Stimulated activated CD4-positive, alpha-beta T cell treated with anti-CD3 and anti-CD28 coated beads, Interleukin-12 subunit alpha, Interleukin-12 subunit beta, amount 100 ng/mL, for 48 hours (primary cell): ENCODE results near the gene NXPE1.
"Not testable (repeated sequence)": the region's sequence is repeated elsewhere in the genome, so short reads cannot be mapped to it uniquely, and the experiment has no call there.

Experiments used
- DNase-seq, 3 donors: peaks; one replicate each; pipeline ENCODE4 v3.0.0-alpha.2; 2020; ENCODE audit warnings: low read depth in 2 of 3, low spot score in 1 of 3

NXPE1 gene

DNA sequence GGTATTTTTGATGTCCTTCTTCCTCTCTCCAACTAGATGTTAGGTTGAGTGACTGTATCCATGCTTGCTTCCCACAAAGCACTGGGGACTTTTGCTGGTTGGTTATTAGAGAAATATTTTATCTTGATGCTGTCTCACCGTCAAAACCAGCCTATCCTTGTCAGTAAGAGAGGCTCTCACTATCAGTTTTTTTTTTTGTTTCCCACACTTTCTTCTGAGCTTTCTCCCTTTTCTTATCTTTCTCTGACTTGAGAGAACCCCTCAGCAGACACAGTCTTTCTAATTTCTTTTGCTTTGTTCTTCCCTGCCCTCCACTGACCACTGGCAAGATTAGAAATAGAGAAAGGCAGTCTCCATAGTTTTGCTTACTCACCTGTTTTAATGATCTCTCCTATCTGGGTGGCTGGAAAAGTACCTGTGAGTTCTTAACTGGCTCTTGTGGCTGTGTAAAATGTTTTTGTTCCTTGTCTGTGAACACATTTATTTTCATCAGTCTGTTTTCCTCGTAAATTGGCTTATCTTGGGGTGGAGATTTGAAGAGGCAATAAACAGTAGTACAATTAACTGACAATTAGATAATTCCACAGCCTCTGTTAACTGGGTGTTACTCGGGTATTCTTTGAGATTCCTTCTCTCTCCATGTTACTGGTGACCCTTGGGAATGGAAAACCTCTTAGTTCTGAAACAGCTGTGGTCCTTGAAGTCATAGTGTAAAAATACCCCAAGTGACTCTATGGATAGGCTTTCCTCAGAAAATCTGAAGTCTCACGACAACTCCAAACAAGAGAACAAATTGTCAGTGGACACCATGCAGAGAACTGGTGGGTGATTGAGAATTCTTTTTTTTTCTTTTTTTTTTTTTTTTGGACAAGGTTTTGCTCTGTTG lies at the start of gene NXPE1:
NXPE1 (minus strand) TSS at position 457 of the 886 bp plus-strand sequence. CDS start 8,680 bp downstream, outside the sequence.
- no peak for DNase-seq

DNA sequence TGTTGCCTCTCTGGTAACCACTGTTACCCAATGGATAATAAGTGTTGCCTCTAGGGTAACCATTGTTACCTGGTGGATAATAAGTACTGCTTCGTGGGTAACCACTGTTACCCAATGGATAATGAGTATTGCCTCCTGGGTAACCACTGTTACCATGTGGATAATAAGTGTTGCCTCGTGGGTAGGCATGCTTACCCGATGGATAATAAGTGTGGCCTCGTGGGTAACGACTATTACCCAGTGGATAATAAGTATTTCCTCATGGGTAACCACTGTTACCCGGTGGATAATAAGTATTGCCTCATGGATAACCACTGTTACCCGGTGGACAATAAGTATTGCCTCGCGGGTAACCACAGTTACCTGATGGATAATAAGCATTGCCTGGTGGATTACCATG lies 49.7 kb upstream of the NXPE1 start:
- DNase-seq, result no peak

DNA sequence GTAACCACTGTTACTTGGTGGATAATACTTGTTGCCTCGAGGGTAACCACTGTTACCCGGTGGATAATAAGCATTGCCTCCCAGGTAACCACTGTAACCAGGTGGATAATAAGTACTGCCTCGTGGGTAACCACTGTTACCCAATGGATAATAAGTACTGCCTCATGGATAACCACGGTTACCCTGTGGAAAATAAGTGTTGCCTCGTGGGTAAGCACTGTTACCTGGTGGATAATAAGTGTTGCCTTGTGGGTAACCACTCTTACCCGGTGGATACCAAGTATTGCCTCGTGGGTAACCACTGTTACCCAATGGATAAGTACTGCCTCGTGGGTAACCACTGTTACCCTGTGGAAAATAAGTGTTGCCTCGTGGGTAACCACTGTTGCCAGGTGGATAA lies 48.9 kb upstream of the NXPE1 start:
- DNase-seq, result not testable (repeated sequence)

DNA sequence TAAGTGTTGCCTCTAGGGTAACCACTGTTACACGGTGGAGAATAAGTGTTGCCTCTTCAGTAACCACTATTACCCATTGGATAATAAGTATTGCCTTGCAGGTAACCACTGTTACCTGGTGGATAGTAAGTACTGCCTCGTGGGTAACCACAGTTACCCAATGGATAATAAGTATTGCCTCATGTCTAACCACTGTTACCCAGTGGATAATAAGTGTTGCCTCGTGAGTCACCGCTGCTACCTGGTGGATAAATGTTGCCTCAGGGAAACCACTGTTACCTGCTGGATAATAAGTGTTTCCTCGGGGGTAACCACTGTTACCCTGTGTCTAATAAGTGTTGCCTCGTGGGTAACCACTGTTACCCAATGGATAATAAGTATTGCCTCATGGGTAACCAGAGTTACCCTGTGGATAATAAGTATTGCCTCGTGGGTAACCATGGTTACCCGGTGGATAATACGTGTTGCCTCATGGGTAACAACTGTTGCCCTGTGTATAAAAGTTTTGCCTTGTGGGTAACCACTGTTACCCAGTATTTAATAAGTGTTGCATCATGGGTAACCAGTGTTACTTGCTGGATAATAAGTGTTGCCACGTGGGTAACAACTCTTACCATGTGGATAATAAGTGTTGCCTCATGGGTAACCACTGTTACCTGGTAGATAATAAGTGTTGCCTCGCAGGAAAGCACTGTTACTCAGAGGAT lies 48.2 kb upstream of the NXPE1 start:
- no peak for DNase-seq

DNA sequence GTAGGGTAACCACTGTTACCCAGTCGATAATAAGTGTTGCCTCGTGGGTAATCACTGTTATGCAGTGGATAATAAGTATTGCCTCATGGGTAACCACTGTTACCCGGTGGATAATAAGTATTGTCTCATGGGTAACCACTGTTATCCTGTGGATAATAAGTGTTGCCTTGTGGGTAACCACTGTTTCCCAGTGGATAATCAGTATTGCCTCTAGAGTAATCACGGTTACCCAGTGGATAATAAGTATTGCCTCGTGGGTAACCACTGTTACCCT lies 47.1 kb upstream of the NXPE1 start:
- not testable (repeated sequence) for DNase-seq

DNA sequence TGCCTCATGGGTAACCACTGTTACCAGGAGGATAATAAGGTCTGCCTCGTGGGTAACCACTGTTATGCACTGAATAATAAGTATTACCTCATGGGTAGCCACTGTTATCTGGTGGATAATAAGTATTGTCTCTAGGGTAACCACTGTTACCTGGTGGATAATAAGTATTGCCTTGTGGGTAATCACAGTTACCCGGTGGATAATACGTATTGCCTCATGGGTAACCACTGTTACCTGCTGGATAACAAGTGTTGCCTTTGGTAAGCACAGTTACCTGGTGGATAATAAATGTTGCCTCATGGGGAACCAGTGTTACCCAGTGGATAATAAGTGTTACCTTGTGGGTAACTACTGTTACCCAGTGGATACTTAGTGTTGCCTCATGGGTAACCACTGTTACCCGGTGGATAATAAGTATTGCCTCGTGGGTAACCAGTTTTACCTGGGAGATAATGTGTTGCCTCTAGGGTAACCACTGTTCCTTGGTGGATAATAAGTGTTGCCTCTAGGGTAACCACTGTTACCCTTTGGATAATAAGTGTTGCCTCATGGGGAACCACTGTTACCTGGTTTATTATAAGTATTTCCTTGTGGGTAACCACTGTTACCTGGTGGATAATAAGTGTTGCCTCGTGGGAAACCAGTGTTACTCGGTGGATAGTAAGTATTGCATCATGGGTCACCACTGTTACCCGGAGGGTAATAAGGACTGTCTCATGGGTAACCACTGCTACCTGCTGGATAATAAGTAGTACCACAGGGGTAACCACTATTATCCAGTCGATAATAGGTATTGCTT lies 46.5 kb upstream of the NXPE1 start:
- DNase-seq, result no peak

DNA sequence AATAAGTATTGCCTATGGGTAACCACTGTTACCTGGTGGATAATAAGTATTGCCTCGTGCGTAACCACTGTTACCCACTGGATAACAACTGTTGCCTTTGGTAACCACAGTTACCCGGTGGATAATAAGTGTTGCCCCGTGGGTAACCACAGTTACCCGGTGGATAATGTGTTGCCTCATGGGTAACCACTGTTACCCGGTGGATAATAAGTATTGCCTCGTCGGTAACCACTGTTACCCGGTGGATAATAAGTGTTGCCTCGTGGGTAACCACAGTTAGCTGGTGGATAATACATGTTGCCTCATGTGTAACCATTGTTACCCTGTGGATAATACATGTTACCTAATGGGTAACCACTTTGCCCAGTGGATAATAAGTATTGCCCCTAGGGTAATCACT lies 45.7 kb upstream of the NXPE1 start:
- no peak for DNase-seq

DNA sequence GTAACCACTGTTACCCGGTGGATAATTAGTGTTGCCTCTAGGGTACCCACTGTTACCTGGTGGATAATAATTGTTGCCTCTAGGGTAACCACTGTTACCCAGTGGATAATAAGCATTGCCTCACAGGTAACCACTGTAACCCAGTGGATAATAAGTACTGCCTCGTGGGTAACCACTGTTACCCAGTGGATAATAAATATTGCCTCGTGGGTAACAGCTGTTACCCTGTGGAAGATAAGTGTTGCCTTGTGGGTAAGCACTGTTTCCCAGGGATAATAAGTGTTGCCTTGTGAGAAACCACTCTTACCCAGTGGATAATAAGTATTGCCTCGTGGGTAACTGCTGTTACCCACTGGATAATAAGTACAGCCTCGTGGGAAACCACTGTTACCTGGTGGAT lies 45.2 kb upstream of the NXPE1 start:
- no peak for DNase-seq

DNA sequence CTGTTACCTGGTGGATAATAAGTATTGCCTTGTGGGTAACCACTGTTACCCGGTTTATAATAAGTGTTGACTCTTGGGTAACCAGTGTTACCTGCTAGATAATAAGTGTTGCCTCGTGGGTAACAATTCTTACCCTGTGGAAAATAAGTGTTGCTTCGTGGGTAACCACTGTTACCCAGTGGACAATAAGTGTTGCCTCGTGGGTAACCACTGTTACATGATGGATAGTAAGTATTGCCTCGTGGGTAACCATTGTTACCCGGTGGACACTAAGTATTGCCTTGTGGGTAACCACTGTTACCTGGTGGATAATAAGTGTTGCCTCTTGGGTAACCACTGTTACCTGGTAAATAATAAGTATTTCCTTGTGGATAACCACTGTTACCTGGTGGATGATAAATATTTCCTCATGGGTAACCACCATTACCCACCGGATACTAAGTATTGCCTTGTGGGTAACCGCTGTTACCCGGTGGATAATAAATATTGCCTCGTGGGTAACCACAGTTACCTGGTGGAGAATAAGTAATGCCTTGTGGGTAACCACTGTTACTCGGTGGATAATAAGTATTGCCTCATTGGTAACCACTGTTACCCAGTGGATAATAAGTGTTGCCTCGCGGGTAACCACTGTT lies 44.6 kb upstream of the NXPE1 start:
- no peak for DNase-seq

DNA sequence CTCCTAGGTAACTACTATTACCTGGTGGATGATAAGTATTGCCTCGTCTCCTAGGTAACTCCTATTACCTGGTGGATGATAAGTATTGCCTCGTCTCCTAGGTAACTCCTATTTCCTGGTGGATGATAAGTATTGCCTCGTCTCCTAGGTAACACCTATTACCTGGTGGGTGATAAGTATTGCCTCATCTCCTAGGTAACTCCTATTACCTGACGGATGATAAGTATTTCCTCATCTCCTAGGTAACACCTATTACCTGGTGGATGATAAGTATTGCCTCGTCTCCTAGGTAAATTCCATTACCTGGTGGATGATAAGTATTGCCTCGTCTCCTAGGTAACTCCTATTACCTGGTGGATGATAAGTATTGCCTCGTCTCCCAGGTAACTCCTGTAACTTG lies 43.5 kb upstream of the NXPE1 start:
- not testable (repeated sequence) for DNase-seq

DNA sequence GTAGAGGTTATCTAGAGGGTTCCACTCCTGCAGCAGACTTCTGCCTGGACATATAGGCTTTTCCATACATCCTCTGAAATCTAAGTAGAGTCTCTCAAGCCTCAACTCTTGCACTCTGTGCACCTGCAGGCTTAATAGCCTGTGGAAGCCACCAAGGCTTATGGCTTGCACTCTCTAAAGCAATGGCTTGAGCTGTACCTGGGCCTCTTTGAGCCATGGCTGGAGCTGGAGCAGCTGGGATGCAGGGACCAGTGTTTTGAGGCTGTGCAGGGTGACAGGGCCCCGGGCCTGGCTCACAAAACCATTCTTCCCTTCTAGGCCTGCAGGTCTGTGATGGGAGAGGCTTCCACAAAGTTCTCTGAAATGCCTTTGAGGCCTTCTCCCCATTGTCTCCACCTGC lies 38.8 kb upstream of the NXPE1 start:
- no peak for DNase-seq

DNA sequence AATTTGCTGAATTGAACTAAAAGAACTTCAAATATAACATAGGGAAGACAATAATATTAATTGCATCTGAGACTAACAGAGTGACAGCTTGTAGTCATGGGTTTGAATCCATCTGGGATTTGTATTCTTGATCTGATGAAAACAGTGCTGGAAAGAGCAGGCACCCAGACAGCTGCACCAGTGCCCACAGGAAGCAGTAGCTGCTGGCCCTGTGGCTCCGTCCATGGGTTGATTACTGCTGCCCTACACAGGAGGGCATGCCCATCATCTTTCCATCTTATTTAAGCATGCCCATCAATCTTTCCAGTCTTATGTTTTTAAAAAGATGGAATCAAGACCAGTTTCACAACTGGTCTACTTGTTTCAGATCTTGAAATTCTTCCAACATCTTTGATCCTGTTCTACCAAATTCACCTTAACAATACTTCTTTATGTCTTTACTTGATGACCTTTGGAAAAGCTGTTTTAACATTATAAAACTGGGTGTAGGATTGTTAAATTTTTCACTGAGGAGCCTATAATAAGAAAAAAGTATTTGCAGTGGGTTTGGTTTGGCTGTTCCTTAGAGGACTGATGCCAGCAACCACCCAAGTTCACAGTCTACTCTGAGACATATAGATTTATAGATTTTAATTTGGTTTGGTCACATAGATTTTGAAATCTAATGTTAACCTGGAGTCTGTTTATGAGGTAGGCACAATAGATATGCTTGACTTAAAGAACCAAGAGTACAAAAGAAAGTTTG lies 36.7 kb upstream of the NXPE1 start:
- DNase-seq, result no peak

DNA sequence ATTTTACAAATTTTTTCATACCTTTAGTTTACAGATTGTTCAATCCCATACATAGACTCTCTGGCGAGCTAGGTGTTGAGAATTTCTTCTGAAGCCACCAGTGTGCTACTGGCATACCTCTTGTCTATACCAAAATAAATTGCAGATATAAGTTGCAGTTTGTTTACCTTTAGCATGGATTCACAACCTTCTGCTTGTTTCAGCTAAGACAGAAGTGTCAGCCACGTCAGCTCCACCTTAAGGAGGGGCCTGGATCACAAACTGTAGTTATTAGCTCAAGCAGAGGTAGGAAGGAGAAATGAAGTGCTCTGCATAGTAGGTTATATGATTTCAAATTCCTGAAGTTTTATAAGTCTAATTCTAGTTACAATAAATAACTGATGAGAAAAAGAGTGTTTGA lies 35.9 kb upstream of the NXPE1 start, which contains the start of gene NXPE4:
NXPE4 (minus strand) TSS at position 216 of the 400 bp plus-strand sequence. CDS start 1,027 bp downstream, outside the sequence.
- DNase-seq, result no peak

DNA sequence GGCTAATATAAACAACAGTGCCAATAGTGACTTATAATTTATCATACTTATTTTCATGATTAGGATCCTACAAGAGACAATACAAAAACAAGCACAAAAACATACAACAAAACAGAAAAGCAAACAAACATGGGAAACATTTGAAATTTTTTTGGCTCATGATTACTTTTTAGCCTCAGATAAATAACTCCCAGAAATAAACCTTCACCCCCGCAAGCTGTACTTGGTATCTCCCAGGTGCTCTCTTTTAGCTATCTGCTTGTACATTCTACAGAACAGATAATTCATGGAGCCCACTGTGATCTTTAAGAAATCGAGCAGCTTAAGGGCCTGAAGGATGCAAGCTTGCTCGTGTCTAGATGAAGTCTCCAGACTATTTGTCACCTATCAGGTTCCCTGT lies 35.0 kb upstream of the NXPE1 start:
- no peak for DNase-seq

DNA sequence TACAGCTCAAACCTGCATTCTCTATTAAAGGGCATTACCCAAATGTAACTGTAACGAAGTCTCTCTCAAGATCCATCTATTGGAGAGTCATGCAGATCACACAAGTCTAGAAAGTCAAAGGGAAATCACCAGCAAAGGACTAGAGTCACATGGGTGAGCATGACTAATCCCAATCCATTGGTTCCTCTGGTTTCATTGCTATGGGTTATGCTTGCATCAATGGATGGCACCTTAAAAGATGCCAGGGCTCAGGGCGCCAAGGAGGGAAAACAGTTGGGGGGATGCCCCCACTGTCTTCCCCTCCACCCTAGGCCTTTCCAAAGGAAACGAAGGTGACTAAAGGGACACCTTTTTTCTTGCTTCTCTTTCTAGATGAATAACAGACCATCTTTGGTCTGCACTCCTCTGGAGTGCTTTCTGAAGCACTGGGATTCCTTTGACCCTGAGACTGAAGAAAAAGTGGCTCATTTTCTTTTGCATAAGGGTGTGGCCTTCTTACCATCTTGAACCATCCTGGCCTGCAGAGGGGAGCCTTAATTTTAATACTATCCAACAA lies 27.8 kb upstream of the NXPE1 start:
- DNase-seq, result no peak

DNA sequence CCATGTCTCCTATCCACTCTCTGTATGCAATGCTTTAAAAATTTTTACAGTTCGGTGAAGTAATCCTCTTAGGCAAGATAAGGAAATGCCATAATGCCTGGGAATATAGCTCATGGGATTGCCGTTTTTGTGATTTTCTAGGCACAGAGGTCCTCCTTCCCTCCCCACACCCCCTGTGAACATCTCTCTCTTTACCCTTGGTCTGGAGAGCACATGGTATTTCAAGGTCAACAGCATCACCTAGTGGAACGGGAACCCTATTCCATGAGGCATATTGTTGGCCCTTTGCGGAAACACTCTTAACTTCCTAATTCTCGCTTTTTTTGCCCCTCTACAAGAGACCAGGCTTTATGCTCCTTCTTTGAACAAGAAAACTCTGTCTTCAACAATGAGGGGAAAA lies 27.1 kb upstream of the NXPE1 start:
- DNase-seq, result no peak

DNA sequence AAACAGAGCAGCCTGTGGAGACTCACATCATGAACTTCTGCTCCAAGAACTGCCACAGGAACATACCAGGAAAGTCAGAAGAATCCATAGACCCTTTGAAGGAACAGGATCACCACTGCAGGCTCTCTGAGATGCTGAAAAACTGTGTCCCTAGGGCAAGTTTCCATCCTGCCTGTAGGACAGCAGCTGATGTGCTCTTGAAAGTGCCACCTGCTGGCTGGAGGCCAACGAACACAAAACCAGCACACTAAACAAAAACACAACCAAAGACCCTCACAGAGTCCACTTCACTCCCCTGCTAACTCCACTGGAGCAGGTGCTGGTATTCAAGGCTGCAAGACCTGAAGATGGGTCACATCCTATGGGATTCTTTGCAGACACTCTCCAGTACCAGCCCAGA lies 12.0 kb upstream of the NXPE1 start:
- DNase-seq, result no peak

DNA sequence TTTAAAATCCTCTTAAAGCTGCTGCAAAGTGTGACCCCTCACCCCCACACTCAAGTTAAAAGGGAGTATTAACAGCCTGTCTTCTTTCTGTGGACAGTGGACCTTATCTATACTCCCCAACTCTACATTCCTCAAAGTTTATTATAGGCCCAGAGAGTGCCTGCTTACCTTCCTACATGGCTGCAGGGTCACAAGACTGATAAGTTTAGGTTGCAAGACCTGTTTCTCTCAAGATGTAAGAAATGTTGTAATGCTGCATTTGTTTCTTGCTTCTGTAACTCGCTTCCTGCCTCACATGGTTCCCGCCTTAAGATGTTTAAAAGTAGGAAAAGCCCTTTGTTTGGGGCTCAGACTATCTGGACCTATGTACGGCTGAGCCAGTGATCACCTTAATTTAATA lies 10.1 kb upstream of the NXPE1 start:
- no peak for DNase-seq

DNA sequence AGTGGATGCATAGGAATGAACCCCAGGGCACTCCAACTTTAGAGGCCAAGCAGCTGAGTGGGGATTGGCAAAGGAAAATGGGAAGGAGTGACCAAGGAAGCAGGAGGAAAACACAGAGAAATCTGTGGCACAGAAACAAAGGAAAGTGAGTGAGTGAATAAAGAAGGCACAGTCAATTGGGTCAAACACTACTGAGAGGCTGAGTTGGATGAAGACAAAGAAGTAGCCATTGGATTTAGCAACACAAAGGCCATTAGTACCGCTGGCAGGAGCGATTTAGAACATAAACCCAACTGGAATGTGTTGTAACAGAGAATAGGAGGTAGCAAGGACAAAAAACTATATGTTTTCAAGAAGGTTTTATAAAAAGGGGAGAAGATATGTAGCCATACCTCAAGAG lies 6.6 kb upstream of the NXPE1 start:
- no peak for DNase-seq

DNA sequence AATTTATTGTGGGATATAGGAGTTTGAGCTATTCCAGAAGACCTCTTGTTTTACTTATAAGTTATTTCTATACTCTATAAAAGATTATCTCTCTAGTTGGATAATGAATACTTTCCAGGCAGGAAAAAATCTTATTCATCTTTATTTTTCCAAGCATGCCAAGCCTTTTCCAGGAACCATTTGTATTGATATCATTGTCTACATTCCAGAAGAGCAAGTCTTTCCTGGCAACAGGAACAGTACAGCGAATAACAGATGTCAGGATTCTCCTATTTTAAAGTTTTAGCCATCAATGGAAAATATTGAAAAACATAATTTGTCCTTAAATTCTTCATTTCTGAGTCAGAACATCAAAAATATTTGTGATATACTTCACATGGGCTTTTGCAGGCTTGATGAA lies 5.2 kb upstream of the NXPE1 start:
- DNase-seq, result no peak
